Measurements from ENCODE around the gene STEAP4.

- TF ChIP-seq, protein P1, sequence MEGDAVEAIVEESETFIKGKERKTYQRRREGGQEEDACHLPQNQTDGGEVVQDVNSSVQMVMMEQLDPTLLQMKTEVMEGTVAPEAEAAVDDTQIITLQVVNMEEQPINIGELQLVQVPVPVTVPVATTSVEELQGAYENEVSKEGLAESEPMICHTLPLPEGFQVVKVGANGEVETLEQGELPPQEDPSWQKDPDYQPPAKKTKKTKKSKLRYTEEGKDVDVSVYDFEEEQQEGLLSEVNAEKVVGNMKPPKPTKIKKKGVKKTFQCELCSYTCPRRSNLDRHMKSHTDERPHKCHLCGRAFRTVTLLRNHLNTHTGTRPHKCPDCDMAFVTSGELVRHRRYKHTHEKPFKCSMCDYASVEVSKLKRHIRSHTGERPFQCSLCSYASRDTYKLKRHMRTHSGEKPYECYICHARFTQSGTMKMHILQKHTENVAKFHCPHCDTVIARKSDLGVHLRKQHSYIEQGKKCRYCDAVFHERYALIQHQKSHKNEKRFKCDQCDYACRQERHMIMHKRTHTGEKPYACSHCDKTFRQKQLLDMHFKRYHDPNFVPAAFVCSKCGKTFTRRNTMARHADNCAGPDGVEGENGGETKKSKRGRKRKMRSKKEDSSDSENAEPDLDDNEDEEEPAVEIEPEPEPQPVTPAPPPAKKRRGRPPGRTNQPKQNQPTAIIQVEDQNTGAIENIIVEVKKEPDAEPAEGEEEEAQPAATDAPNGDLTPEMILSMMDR (IDR thresholded peaks at IDR 0.05; ENCODE audit: low read depth, low read length): no peak
- no peak for TF ChIP-seq EZH2phosphoT487 (IDR thresholded peaks at IDR 0.05; ENCODE audit: low read depth)
Measured at GRCh38 chr7:88279323-88279722, 27.4 kb downstream of the STEAP4 start.

Measured in OCI-LY3 (cell line).